ENCODE data around the gene UAP1L1.

The UAP1L1 gene

GRCh38 chr9:137034709-137035506, 42.4 kb upstream of the UAP1L1 start:
- Histone ChIP-seq H3K27me3 (no peaks in the 10 kb centered on the region), H3K9me3 (no peaks in the 10 kb centered on the region), H3K4me1 (peaks cover 2% of the 10 kb centered on the region; the same call in 1 of the 2 replicates), H3K4me3 (ENCODE audit: low read depth, low read length) (peak overlapping the region; percentile 17; the same call in 1 of the 2 replicates), H3K36me3 (peaks cover 16% of the 10 kb centered on the region)
- TF ChIP-seq CTCF (IDR thresholded peaks at IDR 0.05; ENCODE audit: low read depth, low read length) = peak; percentile 95
- DNase-seq = peak; percentile 90

DNA sequence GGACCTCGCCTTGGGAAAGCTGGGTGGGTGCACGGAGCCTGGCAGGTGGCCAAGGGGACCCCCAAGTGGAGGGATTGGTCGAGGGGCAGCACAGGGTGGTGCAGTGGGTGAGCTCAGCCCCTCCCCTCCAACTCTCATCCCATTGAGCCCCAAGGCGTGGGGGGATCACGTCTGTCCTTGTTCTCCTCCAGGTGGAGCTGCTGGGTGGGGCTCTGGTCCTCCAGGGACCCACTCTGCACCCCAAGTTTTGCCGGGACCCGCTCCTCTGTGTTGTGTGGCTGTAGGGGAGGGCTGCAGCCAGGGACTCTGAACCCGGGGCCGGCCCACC, 41.8 kb upstream of the UAP1L1 start:
- Histone ChIP-seq H3K4me1 (peaks cover 2% of the 10 kb centered on the region; the same call in 1 of the 2 replicates), H3K4me3 (ENCODE audit: low read depth, low read length) (no peak overlapping the region), H3K27me3 (no peaks in the 10 kb centered on the region), H3K36me3 (peaks cover 19% of the 10 kb centered on the region), H3K9me3 (no peaks in the 10 kb centered on the region)
- no peak for DNase-seq
- TF ChIP-seq CTCF (IDR thresholded peaks at IDR 0.05; ENCODE audit: low read depth, low read length) = no peak

DNA sequence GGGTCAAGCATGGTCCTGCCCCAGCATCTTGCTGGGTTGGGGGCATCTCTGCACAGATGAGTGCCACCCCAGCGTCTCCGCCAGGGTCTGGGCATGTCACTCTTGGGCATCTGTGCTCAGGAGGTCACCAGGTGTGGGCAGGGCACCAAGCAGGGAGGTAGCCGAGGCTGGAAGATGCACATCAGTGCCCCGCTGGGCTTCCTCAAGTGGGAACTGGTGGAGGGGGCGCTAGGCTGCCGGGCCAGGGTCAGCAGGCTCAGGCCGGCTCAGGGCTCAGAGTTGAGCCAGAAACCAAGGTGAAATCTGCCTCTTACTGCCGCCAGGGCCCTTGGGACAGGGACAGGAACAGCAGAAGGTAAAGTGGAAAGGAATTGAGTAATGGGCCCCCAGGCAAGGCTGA, 41.4 kb upstream of the UAP1L1 start:
- Histone ChIP-seq H3K9me3 (no peaks in the 10 kb centered on the region), H3K4me1 (peaks cover 2% of the 10 kb centered on the region), H3K4me3 (ENCODE audit: low read depth, low read length) (no peak overlapping the region), H3K36me3 (peaks cover 24% of the 10 kb centered on the region), H3K27me3 (no peaks in the 10 kb centered on the region)
- TF ChIP-seq CTCF (IDR thresholded peaks at IDR 0.05; ENCODE audit: low read depth, low read length) = no peak
- DNase-seq = no peak

GRCh38 chr9:137037035-137037434, 40.3 kb upstream of the UAP1L1 start:
- peaks cover 25% of the 10 kb centered on the region for H3K36me3 ChIP-seq
- no peak for DNase-seq
- H3K4me1 ChIP-seq = peaks cover 6% of the 10 kb centered on the region
- H3K4me3 ChIP-seq (ENCODE audit: low read depth, low read length) = no peak overlapping the region
- TF ChIP-seq CTCF (IDR thresholded peaks at IDR 0.05; ENCODE audit: low read depth, low read length) = no peak
- no peaks in the 10 kb centered on the region for H3K27me3 ChIP-seq
- H3K9me3 ChIP-seq = no peaks in the 10 kb centered on the region

DNA sequence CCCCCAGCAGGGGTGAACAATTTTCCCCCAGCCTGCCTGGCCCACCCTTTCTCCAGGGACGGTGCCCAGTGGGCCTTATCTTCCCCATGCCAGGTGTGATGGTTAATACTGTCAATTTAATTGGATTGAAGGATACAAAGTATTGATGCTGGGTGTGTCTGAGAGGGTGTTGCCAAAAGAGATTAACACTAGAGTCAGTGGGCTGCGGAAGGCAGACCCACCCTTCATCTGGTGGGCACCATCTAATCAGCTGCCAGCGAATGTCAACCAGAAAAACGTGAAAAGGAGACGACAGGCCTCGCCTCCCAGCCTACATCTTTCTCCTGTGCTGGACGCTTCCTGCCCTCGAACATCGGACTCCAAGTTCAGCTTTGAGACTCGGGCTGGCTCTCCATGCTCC, 39.8 kb upstream of the UAP1L1 start:
- no peak for TF ChIP-seq CTCF (IDR thresholded peaks at IDR 0.05; ENCODE audit: low read depth, low read length)
- H3K36me3 ChIP-seq = peaks cover 25% of the 10 kb centered on the region
- H3K27me3 ChIP-seq = no peaks in the 10 kb centered on the region
- H3K9me3 ChIP-seq = no peaks in the 10 kb centered on the region
- no peak for DNase-seq
- peaks cover 6% of the 10 kb centered on the region for H3K4me1 ChIP-seq
- no peak overlapping the region for H3K4me3 ChIP-seq (ENCODE audit: low read depth, low read length)

GRCh38 chr9:137038916-137039315, 38.4 kb upstream of the UAP1L1 start:
- H3K4me1 ChIP-seq = peaks cover 11% of the 10 kb centered on the region
- peaks cover 25% of the 10 kb centered on the region for H3K36me3 ChIP-seq
- no peak overlapping the region for H3K4me3 ChIP-seq (ENCODE audit: low read depth, low read length)
- no peak for DNase-seq
- H3K9me3 ChIP-seq = no peaks in the 10 kb centered on the region
- no peak for TF ChIP-seq CTCF (IDR thresholded peaks at IDR 0.05; ENCODE audit: low read depth, low read length)
- H3K27me3 ChIP-seq = no peaks in the 10 kb centered on the region

Measured in BE2C (cell line).